ENCODE measurements around the gene LDLR. TPM values are rescaled to one million over a fixed set of nuclear protein-coding genes. Genes with fewer than 3 reads are reported as not detected.

The LDLR gene
- total RNA-seq, 6 donors from 2014 or later, result 204 to 493 (median 234) TPM

DNA sequence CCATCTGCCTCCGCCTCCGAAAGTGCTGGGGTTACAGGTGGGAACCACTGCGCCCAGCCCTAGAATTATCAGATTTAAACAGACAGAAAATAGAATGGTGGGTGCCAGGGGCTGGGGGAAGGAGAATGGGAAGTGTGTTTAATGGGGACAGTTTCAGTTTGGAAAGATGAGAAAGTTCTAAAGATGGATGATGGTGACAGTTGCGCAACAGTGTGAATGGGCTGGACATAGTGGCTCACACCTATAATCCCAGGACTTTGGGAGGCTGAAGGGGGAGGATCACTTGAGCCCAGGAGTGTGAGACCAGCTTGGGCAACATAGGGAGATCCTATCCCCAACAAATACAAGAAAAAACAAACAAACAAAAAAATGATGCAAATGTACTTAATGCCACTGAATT, 92.2 kb downstream of the LDLR start:
- peaks cover 14 to 35% (median 32%) of the 10 kb centered on the region in 4 donors for H3K4me1 ChIP-seq
- DNase-seq, result no peak
- TF ChIP-seq, protein P1, sequence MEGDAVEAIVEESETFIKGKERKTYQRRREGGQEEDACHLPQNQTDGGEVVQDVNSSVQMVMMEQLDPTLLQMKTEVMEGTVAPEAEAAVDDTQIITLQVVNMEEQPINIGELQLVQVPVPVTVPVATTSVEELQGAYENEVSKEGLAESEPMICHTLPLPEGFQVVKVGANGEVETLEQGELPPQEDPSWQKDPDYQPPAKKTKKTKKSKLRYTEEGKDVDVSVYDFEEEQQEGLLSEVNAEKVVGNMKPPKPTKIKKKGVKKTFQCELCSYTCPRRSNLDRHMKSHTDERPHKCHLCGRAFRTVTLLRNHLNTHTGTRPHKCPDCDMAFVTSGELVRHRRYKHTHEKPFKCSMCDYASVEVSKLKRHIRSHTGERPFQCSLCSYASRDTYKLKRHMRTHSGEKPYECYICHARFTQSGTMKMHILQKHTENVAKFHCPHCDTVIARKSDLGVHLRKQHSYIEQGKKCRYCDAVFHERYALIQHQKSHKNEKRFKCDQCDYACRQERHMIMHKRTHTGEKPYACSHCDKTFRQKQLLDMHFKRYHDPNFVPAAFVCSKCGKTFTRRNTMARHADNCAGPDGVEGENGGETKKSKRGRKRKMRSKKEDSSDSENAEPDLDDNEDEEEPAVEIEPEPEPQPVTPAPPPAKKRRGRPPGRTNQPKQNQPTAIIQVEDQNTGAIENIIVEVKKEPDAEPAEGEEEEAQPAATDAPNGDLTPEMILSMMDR (IDR thresholded peaks at IDR 0.05), result no peak
- TF ChIP-seq POLR2A (IDR thresholded peaks at IDR 0.05), result no peak
- no peak for TF ChIP-seq EP300 (IDR thresholded peaks at IDR 0.05)
- TF ChIP-seq POLR2AphosphoS5 (IDR thresholded peaks at IDR 0.05), result no peak
- H3K36me3 ChIP-seq, result peaks cover 8 to 39% (median 24%) of the 10 kb centered on the region in 4 donors
- ATAC-seq (ENCODE audit: low FRiP score in 2 of 2), result no peak
- H3K4me3 ChIP-seq, result no peak overlapping the region
- H3K27me3 ChIP-seq, result no peaks in the 10 kb centered on the region
- no peaks in the 10 kb centered on the region for H3K9me3 ChIP-seq
- peak overlapping the region in 1 of 4 donors; percentile 42 for H3K27ac ChIP-seq
- WGBS, 2 donors, result 91 to 92% methylated on average over 4 of the region's 4 CpGs

Other genes starting within 250 kb of the LDLR start
- gene C19orf38, start 241.0 kb upstream of the LDLR start, total RNA-seq, result 10 to 100 TPM in 2 of 6 donors, 1 to 10 TPM in 4; 2.8 to 26.2 (median 6.8) TPM
- 10 to 100 TPM; 19.0 to 30.6 (median 25.3) TPM for gene CARM1, start 217.9 kb upstream of the LDLR start, total RNA-seq
- gene YIPF2, start 160.8 kb upstream of the LDLR start, total RNA-seq, result 10 to 100 TPM; 18.9 to 56.6 (median 49.5) TPM
- 10 to 100 TPM; 20.2 to 46.1 (median 32.7) TPM for gene TIMM29, start 160.7 kb upstream of the LDLR start, total RNA-seq
- gene SMARCA4, start 128.4 kb upstream of the LDLR start, total RNA-seq, result 100 to 1,000 TPM in 3 of 6 donors, 10 to 100 TPM in 3; 82.8 to 245 (median 108) TPM
- 10 to 100 TPM in 1 of 6 donors, 1 to 10 TPM in 4, not detected in 1; 1.4 to 13.3 (median 2.1) TPM for gene SPC24, start 66.3 kb downstream of the LDLR start, total RNA-seq
- 100 to 1,000 TPM; 144 to 295 (median 240) TPM for gene KANK2, start 108.1 kb downstream of the LDLR start, total RNA-seq
- 1 to 10 TPM in 1 of 6 donors, not detected in 5; 5.2 TPM for gene ANGPTL8, start 150.2 kb downstream of the LDLR start, total RNA-seq
- gene DOCK6, start 173.1 kb downstream of the LDLR start, total RNA-seq, result 100 to 1,000 TPM in 3 of 6 donors, 10 to 100 TPM in 3; 34.5 to 203 (median 116) TPM
- gene TSPAN16, start 206.7 kb downstream of the LDLR start, total RNA-seq, result not detected

Measured in upper lobe of left lung (tissue), 6 donors.